Motor neuron (in vitro differentiated cells): ENCODE measurements around the gene B3GNT2. TPM values are rescaled to one million over a fixed set of nuclear protein-coding genes. Genes with fewer than 3 reads are reported as not detected.
A peak's percentile ranks its signal among the peaks of the same experiment; 100 is the strongest.

Source experiments
- ATAC-seq, 8 experiments: fragments of 200-7000 bp; cut with Tn5 transposase; replicated peaks in 6 of 8; 2 replicates each; pipeline ENCODE4 v1.8.0; 2021; ENCODE audit warnings: mild to moderate bottlenecking in 8 of 8, moderate library complexity in 8 of 8
- H3K27ac ChIP-seq, 2 donors: fragments of 250-450 bp; sonication (Bioruptor Pico); 2 replicates each; pipeline ENCODE4 v1.9.0; 2021; ENCODE audit warnings: antibody characterized with exemption in 2 of 2, mild to moderate bottlenecking in 2 of 2, moderate library complexity in 1 of 2
- H3K4me1 ChIP-seq, 2 donors: fragments of 250-450 bp; sonication (Bioruptor Pico); replicated peaks in 1 of 2; 2 replicates each; pipeline ENCODE4 v1.6.1; 2021; ENCODE audit warnings: antibody characterized with exemption in 2 of 2, mild to moderate bottlenecking in 2 of 2, moderate library complexity in 1 of 2
- H3K4me3 ChIP-seq, 5 donors: fragments of 250-450 bp; sonication (Bioruptor Pico); 2 replicates each; pipeline ENCODE4 v1.9.0; 2021; ENCODE audit warnings: antibody characterized with exemption in 5 of 5, mild to moderate bottlenecking in 5 of 5, moderate library complexity in 4 of 5
- WGBS, 10 experiments: fragments of 450-650 bp; shearing (Covaris generic); methylation state at CpG; one replicate each; pipeline ENCODE4 v1.0.0; 2022; 5-methylcytosine and 5-hydroxymethylcytosine counted together
- in situ Hi-C, 9 experiments: fragments of 400-800 bp; cut with MboI; loops; one replicate each; pipeline ENCODE4 v1.15.0; 2021; ENCODE audit warnings: low sequenced_read_pairs in 9 of 9, low pct_unique_long_range_greater_than_20kb in 2 of 9; ENCODE audit not compliant: unreplicated experiment in 9 of 9
- total RNA-seq, 8 experiments: library from RNA; unstranded; fragments of 300-600 nt; gene quantifications; 2 replicates each; pipeline versions ENCODE4 v1.2.3 to v1.2.4, GENCODE V29; 2022

The B3GNT2 gene
- total RNA-seq, 8 experiments from 2014 or later = 3.0 to 16.6 (median 4.9) TPM

DNA sequence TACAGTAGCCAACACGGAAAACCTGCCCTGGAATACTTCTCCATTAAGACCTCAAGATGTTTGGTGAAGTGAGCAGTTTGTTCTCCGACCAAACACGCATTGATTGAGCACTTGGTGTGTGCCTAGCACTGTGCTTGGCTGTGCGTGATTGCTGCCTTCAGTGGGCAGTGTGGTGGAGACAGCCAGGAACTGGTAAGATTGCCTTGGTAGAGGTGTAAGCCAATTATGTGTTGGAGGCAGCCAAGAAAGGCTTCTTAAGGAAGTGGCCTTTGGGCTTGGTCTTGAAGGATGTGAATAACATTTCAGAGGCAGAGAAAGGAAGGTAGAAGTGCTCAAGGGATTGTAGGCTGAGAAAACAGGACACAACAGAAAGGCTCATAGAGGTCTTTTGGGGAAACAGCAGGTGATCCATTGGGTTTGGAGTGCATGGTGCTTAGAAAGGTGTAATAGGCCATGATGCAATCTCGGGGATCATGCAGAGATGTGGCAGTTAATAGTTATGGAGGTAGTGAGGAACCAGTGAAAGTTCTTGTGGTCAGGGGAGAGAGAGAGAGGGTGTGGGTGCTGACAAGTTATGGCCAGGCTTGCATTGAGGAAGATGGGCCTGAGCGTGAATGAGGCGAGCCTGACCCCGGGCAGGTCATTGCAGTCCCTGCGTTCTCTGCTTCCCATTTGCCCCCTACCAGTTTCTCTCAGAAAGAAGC is 6.3 kb downstream of the B3GNT2 start:
- in situ Hi-C loops = no loop called here
- peaks cover 4 to 7% of the 10 kb centered on the region in 2 donors for H3K4me1 ChIP-seq
- no peak overlapping the region for H3K4me3 ChIP-seq
- WGBS, 10 experiments = 60 to 100% (median 93%) methylated on average over 1 to 5 of the region's 9 CpGs; no CpG with 5 or more reads in 2 of the 10 experiments
- ATAC-seq = no peak
- H3K27ac ChIP-seq = no peak overlapping the region

GRCh38 chr2:62202729-62203128 is 6.8 kb downstream of the B3GNT2 start:
- 29 to 86% (median 50%) methylated on average over 1 of the region's 1 CpG; no CpG with 5 or more reads in 7 of the 10 experiments for WGBS, 10 experiments
- no peak overlapping the region for H3K4me3 ChIP-seq
- peaks cover 4% of the 10 kb centered on the region in 2 donors for H3K4me1 ChIP-seq
- no peak for ATAC-seq
- no peak overlapping the region for H3K27ac ChIP-seq
- in situ Hi-C loops = no loop called here

DNA sequence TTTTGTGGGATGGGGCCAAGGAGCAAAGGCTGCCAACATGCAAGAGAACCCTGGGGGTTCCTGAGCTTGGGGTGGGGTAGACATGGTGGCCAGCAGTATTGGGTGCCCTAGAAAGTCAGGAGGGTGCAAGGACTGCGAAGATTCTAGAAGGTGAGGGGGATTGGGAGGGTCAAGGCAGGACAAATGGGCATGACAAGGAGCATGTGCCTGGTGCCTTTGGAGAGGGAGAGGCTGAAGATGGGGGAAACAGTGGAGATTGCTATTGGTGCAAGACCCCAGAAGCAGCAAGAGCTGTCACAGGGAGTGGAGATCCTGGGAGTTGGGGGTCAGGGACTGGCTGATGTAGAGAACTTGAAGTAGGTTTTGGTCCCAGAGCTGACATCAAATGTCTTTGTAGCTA is 7.5 kb downstream of the B3GNT2 start:
- 86 to 100% (median 100%) methylated on average over 1 of the region's 1 CpG; no CpG with 5 or more reads in 7 of the 10 experiments for WGBS, 10 experiments
- H3K4me3 ChIP-seq = no peak overlapping the region
- H3K4me1 ChIP-seq = no peaks in the 10 kb centered on the region
- in situ Hi-C loops = no loop called here
- no peak overlapping the region for H3K27ac ChIP-seq
- no peak for ATAC-seq

GRCh38 chr2:62204998-62205496 is 9.1 kb downstream of the B3GNT2 start:
- in situ Hi-C loops = no loop called here
- Histone ChIP-seq H3K4me3 (no peak overlapping the region), H3K27ac (no peak overlapping the region), H3K4me1 (no peaks in the 10 kb centered on the region)
- ATAC-seq = no peak
- 67 to 96% (median 88%) methylated on average over 3 to 14 of the region's 14 CpGs; no CpG with 5 or more reads in 1 of the 10 experiments for WGBS, 10 experiments

DNA sequence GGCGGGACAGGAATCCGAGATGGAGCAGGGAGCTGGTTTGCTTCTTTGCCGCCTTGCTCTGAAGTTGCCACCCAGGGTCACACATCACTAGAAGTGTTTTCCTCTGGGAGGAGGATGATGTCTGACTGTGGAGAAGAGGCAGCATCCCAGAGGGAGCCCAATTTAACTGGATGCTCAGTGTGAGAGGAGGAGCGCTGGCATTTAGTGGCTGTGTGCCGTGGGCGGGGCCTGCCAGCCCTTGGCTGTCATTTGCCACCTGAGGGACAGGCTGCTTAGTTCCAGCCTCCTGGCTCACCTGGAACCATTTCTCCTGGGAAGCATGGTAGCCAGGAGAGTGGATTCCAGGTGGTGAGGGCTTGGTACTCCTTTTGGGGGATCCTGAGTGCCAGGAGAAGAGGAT is 9.6 kb downstream of the B3GNT2 start:
- no peak overlapping the region for H3K4me3 ChIP-seq
- in situ Hi-C loops = no loop called here
- H3K27ac ChIP-seq = no peak overlapping the region
- no peak for ATAC-seq
- WGBS, 10 experiments = 83 to 100% (median 88%) methylated on average over 1 to 5 of the region's 6 CpGs; no CpG with 5 or more reads in 5 of the 10 experiments
- no peaks in the 10 kb centered on the region for H3K4me1 ChIP-seq

- Histone ChIP-seq H3K4me1 (no peaks in the 10 kb centered on the region), H3K4me3 (no peak overlapping the region), H3K27ac (no peak overlapping the region)
- ATAC-seq = no peak
- in situ Hi-C loops = no loop called here
- 80 to 100% (median 97%) methylated on average over 1 to 2 of the region's 5 CpGs; no CpG with 5 or more reads in 2 of the 10 experiments for WGBS, 10 experiments
Measured at GRCh38 chr2:62206024-62206423, 10.1 kb downstream of the B3GNT2 start.

- Histone ChIP-seq H3K4me3 (no peak overlapping the region), H3K4me1 (no peaks in the 10 kb centered on the region), H3K27ac (no peak overlapping the region)
- WGBS, 10 experiments = 80 to 100% (median 88%) methylated on average over 1 to 6 of the region's 10 CpGs; no CpG with 5 or more reads in 3 of the 10 experiments
- ATAC-seq = no peak
- in situ Hi-C loops = no loop called here
Measured at GRCh38 chr2:62207491-62207890, 11.6 kb downstream of the B3GNT2 start.

DNA sequence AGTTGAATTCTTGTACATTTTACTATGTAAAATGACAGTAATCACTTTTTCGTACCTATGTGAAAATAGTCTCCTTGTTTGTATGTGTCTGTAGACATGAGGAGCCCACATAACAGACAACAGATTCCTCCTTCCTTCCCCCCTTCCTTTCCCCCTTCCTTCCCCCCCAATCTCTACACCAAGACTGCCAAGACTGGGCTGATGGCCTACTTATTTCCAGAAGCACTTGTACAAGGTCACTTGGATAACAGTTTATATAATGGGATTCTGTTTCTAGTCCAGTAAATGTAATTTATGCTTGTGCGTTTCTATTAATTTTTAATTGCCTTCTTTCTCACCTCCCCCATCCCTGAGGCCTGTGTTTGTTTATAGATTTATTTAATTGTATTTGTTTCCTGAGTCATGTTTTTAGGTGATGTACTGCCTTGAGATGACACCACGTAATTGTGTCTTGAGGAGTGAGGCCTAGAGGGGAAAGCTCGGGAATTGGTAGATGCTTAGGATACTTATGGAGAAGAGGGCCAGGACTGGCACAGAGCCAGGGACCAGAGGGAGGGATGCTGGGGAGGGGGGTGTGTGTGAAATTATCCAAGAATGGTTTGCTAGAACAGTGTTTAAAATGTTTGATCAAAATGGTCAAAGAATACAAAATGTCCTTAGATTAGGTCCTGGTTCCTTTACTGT is 12.3 kb downstream of the B3GNT2 start:
- WGBS, 10 experiments = 71 to 100% (median 91%) methylated on average over 1 to 4 of the region's 4 CpGs; no CpG with 5 or more reads in 2 of the 10 experiments
- ATAC-seq = no peak
- Histone ChIP-seq H3K27ac (no peak overlapping the region), H3K4me1 (no peaks in the 10 kb centered on the region), H3K4me3 (no peak overlapping the region)
- in situ Hi-C loops = no loop called here

DNA sequence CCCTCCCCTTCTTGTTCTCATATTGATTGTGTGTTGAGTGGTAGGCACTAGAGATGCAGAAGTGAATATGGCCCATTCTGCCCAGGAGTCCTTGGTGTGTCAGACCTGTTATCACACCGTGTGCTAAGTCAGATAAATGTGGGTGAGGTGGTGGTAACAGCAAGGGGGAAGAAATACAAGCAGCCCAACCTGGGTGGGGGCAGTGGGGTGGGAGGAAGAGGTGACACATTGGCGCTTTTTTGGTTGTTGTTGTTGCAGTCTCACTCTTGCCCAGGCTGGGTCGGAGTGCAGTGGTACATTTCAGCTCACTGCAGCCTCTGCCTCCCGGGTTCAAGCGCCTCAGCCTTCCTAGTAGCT is 12.8 kb downstream of the B3GNT2 start:
- WGBS, 10 experiments = 93 to 100% (median 100%) methylated on average over 1 to 3 of the region's 5 CpGs; no CpG with 5 or more reads in 7 of the 10 experiments
- H3K4me1 ChIP-seq = no peaks in the 10 kb centered on the region

DNA sequence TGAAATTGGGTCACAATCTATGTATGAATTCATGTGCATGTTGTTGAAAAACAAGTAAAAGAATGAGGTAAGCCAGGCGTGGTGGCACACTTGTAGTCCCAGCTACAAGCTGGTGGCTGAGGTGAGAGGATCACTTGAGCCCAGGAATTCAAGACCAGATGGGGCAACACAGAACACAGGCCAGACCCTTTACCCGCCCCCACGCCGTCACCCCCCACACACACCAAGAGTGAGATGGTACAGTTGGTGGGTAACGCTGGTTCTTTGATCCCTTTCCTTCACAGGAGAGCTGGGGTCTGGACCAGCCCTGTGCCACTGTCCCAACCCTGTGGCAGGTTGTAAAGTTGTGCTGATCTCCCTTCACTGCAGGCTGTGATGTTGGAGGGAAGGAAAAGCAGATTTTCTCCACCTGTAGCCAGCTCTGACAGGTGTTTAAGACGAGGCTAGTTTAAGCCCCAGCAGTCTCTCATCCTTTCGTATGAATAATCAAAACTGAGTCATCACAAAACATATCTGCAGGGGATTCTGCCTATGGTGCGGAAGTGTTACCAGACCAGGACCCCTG is 13.6 kb downstream of the B3GNT2 start:
- no peaks in the 10 kb centered on the region for H3K4me1 ChIP-seq
- 70 to 94% (median 90%) methylated on average over 1 to 4 of the region's 8 CpGs; no CpG with 5 or more reads in 3 of the 10 experiments for WGBS, 10 experiments
- no peak overlapping the region for H3K27ac ChIP-seq
- ATAC-seq = no peak
- in situ Hi-C loops = no loop called here
- no peak overlapping the region for H3K4me3 ChIP-seq

More for the DNA sequence above, 12.8 kb downstream of the B3GNT2 start:
- in situ Hi-C loops = no loop called here
- Histone ChIP-seq H3K27ac (no peak overlapping the region), H3K4me3 (no peak overlapping the region)
- ATAC-seq = no peak

- no peak overlapping the region for H3K4me3 ChIP-seq
- peak in 3 of 8 experiments; percentile 36 to 87 (median 75) for ATAC-seq
- 56 to 90% (median 80%) methylated on average over 1 to 7 of the region's 11 CpGs; no CpG with 5 or more reads in 2 of the 10 experiments for WGBS, 10 experiments
- no peak overlapping the region for H3K27ac ChIP-seq
- no peaks in the 10 kb centered on the region for H3K4me1 ChIP-seq
- in situ Hi-C loops = no loop called here
Measured at GRCh38 chr2:62215306-62216064, 19.6 kb downstream of the B3GNT2 start.

- Histone ChIP-seq H3K27ac (no peak overlapping the region), H3K4me1 (no peaks in the 10 kb centered on the region), H3K4me3 (no peak overlapping the region)
- ATAC-seq = no peak
- WGBS, 10 experiments = 57 to 100% (median 75%) methylated on average over 1 to 2 of the region's 2 CpGs; no CpG with 5 or more reads in 5 of the 10 experiments
- in situ Hi-C loops = no loop called here
Measured at GRCh38 chr2:62216113-62216512, 20.2 kb downstream of the B3GNT2 start.
